Myocyte (in vitro differentiated cells): Measurements from ENCODE around the gene GRHL1. TPM values are rescaled to one million over a fixed set of nuclear protein-coding genes. Genes with fewer than 3 reads are reported as not detected.
A peak's percentile ranks its signal among the peaks of the same experiment; 100 is the strongest.

Experiments used
- DNase-seq: peaks from one replicate; pipeline ENCODE4 v3.0.0-alpha.2; 2012; ENCODE audit warnings: low read depth
- total RNA-seq: library from RNA; depleted of rRNA; stranded (reverse); fragments of >200 nt; gene quantifications from 2 replicates; pipeline ENCODE4 v1.2.3, GENCODE V29; 2014

The GRHL1 gene
- total RNA-seq, 1 donor from 2014 or later, result 1.4 TPM

GRCh38 chr2:10036095-10036884 lies 84.8 kb downstream of the GRHL1 start:
- DNase-seq, result peak; percentile 96

GRCh38 chr2:10038123-10038522 lies 86.6 kb downstream of the GRHL1 start:
- DNase-seq, result no peak

GRCh38 chr2:10038716-10039115 lies 87.2 kb downstream of the GRHL1 start:
- DNase-seq, result peak; percentile 65

- DNase-seq, result no peak
These were observed 88.3 kb downstream of the GRHL1 start for GRCh38 chr2:10039658-10040410.

- DNase-seq, result no peak
These were observed 90.2 kb downstream of the GRHL1 start for GRCh38 chr2:10041711-10042110.

GRCh38 chr2:10042301-10043161 lies 91.0 kb downstream of the GRHL1 start:
- DNase-seq, result no peak

- peak; percentile 88 for DNase-seq
These were observed 91.9 kb downstream of the GRHL1 start, which contains the start of gene KLF11 for GRCh38 chr2:10043256-10043905. KLF11 (plus strand) TSS chr2:10043550; CDS start chr2:10043717, 167 bp downstream.

- peak; percentile 88 for DNase-seq
These were observed 92.6 kb downstream of the GRHL1 start for GRCh38 chr2:10043906-10044601.

- no peak for DNase-seq
These were observed 94.3 kb downstream of the GRHL1 start for GRCh38 chr2:10045561-10046355.

- no peak for DNase-seq
These were observed 95.4 kb downstream of the GRHL1 start for GRCh38 chr2:10046931-10047330.

GRCh38 chr2:10047616-10048500 lies 96.4 kb downstream of the GRHL1 start:
- DNase-seq, result no peak

GRCh38 chr2:10048501-10049171 lies 97.1 kb downstream of the GRHL1 start:
- peak; percentile 56 for DNase-seq

Other genes starting within 250 kb of the GRHL1 start
- 7.0 and 15.8 TPM in 2 replicates for gene TAF1B, start 108.2 kb upstream of the GRHL1 start, total RNA-seq
- gene KLF11, start 91.9 kb downstream of the GRHL1 start, total RNA-seq, result 4.6 and 5.1 TPM in 2 replicates
- 0.16 and 1.1 TPM in 2 replicates for gene CYS1, start 128.7 kb downstream of the GRHL1 start, total RNA-seq
- 0.72 and 0.78 TPM in 2 replicates for gene RRM2, start 171.0 kb downstream of the GRHL1 start, total RNA-seq